Cardiac muscle cell (in vitro differentiated cells and primary cell): ENCODE data around the gene HSD11B1L. TPM values are rescaled to one million over a fixed set of nuclear protein-coding genes. Genes with fewer than 3 reads are reported as not detected.
"Not testable (repeated sequence)": the region's sequence is repeated elsewhere in the genome, so short reads cannot be mapped to it uniquely, and the experiment has no call there.

Experiments
- DNase-seq, 2 donors: peaks; one replicate each; pipeline versions ENCODE4 v3.0.0 to v3.0.0-alpha.2; 2010 to 2017; ENCODE audit warnings: low read depth in 1 of 2, low spot score in 1 of 2
- H3K27ac ChIP-seq: fragments of 200-600 bp; sonication (generic); 2 replicates; pipeline ENCODE4 v1.5.1; 2016
- H3K27me3 ChIP-seq: fragments of 200-600 bp; sonication (generic); 2 replicates; pipeline ENCODE4 v1.6.0; 2016; ENCODE audit warnings: control low read depth
- H3K36me3 ChIP-seq: fragments of 200-600 bp; sonication (generic); 2 replicates; pipeline ENCODE4 v1.5.1; 2016; ENCODE audit warnings: control low read depth
- H3K4me1 ChIP-seq: fragments of 200-600 bp; sonication (generic); 2 replicates; pipeline ENCODE4 v1.8.1; 2017; ENCODE audit warnings: low read depth, mild to moderate bottlenecking, mixed run types
- H3K4me3 ChIP-seq: fragments of 200-600 bp; sonication (generic); 2 replicates; pipeline ENCODE4 v1.5.1; 2016; ENCODE audit warnings: mild to moderate bottlenecking
- H3K9me3 ChIP-seq: fragments of 200-600 bp; sonication (generic); 2 replicates; pipeline ENCODE4 v1.5.1; 2017; ENCODE audit warnings: low read depth, mild to moderate bottlenecking, control low read depth
- CTCF ChIP-seq: IDR thresholded peaks from 2 replicates; pipeline ENCODE4 v1.5.1; 2012; ENCODE audit warnings: low read depth, mild to moderate bottlenecking, low read length
- polyA plus RNA-seq: library from polyadenylated mRNA; unstranded; fragments of >200 nt; fragmentation: Nextera tagmentation; extraction: Ambion mirVana; gene quantifications from 2 replicates; pipeline ENCODE4 v1.2.1, GENCODE V29; 2016
- total RNA-seq: library from RNA; depleted of rRNA; stranded (reverse); fragments of >200 nt; gene quantifications from 2 replicates; pipeline ENCODE4 v1.2.3, GENCODE V29; 2016

The HSD11B1L gene
- total and polyA plus RNA-seq, 2 experiments from 2014 or later = 61.9 to 80.5 TPM

GRCh38 chr19:5683177-5683886 is 2.5 kb downstream of the HSD11B1L start:
- H3K9me3 ChIP-seq = no peaks in the 10 kb centered on the region
- DNase-seq = no peak
- no peaks in the 10 kb centered on the region for H3K27me3 ChIP-seq
- no peak overlapping the region for H3K4me3 ChIP-seq
- no peak for TF ChIP-seq CTCF
- H3K4me1 ChIP-seq = peaks cover 5% of the 10 kb centered on the region
- H3K36me3 ChIP-seq = no peaks in the 10 kb centered on the region
- no peak overlapping the region for H3K27ac ChIP-seq

DNA sequence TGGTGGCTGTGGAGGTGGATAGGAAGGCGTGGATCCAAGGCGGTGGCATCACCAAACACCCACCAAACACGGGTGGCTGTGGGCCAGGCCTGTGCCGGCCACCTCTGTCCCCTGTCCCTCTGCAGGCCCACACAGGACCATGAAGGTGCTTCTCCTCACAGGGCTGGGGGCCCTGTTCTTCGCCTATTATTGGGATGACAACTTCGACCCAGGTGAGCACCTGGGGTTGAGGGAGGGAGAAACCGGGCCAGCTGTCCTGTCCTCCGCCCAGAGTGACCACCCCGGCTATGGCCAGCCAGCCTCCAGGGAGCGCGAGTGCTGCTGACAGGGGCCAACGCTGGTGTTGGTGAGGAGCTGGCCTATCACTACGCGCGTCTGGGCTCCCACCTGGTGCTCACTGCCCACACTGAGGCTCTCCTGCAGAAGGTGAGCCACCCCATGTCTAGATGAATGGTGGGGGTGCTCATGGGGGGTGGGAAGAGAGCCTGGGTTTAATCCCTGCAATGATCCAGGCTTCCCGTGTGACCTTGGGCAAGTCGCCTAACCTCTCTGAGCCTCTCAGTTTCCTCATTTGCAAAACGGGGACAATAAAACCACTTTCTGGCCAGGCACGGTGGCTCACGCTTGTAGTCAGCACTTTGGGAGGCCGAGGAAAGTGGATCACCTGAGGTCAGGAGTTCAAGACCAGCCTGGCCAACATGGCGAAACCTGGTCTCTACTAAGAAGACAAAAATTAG is 4.0 kb downstream of the HSD11B1L start:
- no peak overlapping the region for H3K27ac ChIP-seq
- H3K4me3 ChIP-seq = no peak overlapping the region
- no peaks in the 10 kb centered on the region for H3K36me3 ChIP-seq
- H3K9me3 ChIP-seq = no peaks in the 10 kb centered on the region
- H3K4me1 ChIP-seq = no peaks in the 10 kb centered on the region
- no peak for TF ChIP-seq CTCF
- no peak for DNase-seq
- H3K27me3 ChIP-seq = no peaks in the 10 kb centered on the region

DNA sequence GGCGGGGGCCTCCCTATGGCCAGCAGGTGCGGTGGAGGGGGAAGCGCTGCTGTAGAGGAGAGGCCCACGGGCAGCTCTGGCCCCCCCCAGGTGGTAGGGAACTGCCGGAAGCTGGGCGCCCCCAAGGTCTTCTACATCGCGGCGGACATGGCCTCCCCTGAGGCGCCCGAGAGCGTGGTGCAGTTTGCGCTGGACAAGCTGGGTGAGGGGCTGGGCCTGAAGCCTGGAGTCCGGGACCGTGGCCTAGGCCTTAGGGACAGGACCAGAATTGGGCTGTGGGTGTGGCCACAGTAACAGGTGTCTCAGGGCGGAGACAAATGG is 5.5 kb downstream of the HSD11B1L start:
- Histone ChIP-seq H3K27ac (peak overlapping the region; percentile 19), H3K27me3 (no peaks in the 10 kb centered on the region), H3K4me1 (no peaks in the 10 kb centered on the region), H3K36me3 (no peaks in the 10 kb centered on the region), H3K9me3 (no peaks in the 10 kb centered on the region), H3K4me3 (peak overlapping the region; percentile 53)
- TF ChIP-seq CTCF = no peak
- DNase-seq = no peak

- peak; percentile 96 to 98 for DNase-seq
- TF ChIP-seq CTCF = peak; percentile 80
- Histone ChIP-seq H3K9me3 (no peaks in the 10 kb centered on the region), H3K4me3 (peak overlapping the region; percentile 53), H3K4me1 (no peaks in the 10 kb centered on the region), H3K36me3 (peaks cover 5% of the 10 kb centered on the region), H3K27ac (peak overlapping the region; percentile 19), H3K27me3 (no peaks in the 10 kb centered on the region)
Measured at GRCh38 chr19:5686647-5687359, 6.0 kb downstream of the HSD11B1L start.

GRCh38 chr19:5687360-5688198 is 6.8 kb downstream of the HSD11B1L start:
- Histone ChIP-seq H3K36me3 (peaks cover 12% of the 10 kb centered on the region), H3K27me3 (no peaks in the 10 kb centered on the region), H3K9me3 (no peaks in the 10 kb centered on the region), H3K4me1 (no peaks in the 10 kb centered on the region), H3K27ac (no peak overlapping the region), H3K4me3 (no peak overlapping the region)
- TF ChIP-seq CTCF = no peak
- DNase-seq = no peak

DNA sequence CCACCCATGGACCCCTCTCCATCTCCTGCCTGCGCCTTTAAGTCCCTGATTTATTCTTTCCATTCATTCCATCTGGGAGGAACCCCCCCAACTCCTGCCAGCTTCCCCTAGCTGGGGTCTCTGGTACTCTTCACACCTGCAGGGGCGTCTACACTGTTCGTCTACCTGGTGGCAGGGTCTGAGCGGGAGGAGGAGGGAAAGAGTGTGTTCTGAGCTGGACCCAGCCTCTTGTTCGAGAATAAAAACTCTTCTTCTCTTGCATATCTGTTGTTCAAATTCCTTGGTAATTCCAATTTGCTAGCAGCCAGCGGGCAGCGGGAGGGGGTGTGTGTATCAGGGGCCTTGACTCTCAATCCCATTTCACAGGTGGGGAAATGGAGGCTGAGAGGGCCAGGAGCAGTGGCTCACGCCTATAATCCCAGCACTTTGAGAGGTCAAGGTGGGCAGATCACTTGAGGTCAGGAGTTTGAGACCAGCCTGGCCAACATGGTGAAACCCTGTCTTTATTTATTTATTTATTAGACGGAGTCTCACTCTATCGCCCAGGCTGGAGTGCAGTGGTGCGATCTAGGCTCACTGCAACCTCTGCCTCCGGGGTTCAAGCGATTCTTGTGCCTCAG is 7.5 kb downstream of the HSD11B1L start:
- H3K27me3 ChIP-seq, DNase-seq, H3K4me3 ChIP-seq, H3K9me3 ChIP-seq, H3K27ac ChIP-seq, H3K4me1 ChIP-seq: not testable (repeated sequence)
- H3K36me3 ChIP-seq = peaks cover 20% of the 10 kb centered on the region
